ENCODE measurements around the gene GABRB1.
"Not testable (repeated sequence)": the region's sequence is repeated elsewhere in the genome, so short reads cannot be mapped to it uniquely, and the experiment has no call there.

Gene GABRB1

GRCh38 chr4:47349326-47349725 lies 318.0 kb downstream of the GABRB1 start:
- no peaks in the 10 kb centered on the region for H3K4me1 ChIP-seq (ENCODE audit: control insufficient read depth, insufficient read depth, low read length)
- no peaks in the 10 kb centered on the region for H3K36me3 ChIP-seq (ENCODE audit: control insufficient read depth, insufficient read depth, low read length)
- no peak overlapping the region for H3K4me3 ChIP-seq (ENCODE audit: low read depth, low read length)
- H3K27ac ChIP-seq (ENCODE audit: low read depth, low read length): no peak overlapping the region
- H3K9me3 ChIP-seq (ENCODE audit: control insufficient read depth, insufficient read depth, low read depth, low read length): no peaks in the 10 kb centered on the region
- no peak overlapping the region for H3K9ac ChIP-seq (ENCODE audit: low read length)
- H3K27me3 ChIP-seq (ENCODE audit: control insufficient read depth, insufficient read depth, low read length): no peaks in the 10 kb centered on the region

GRCh38 chr4:47355568-47355967 lies 324.2 kb downstream of the GABRB1 start:
- Histone ChIP-seq H3K27ac (ENCODE audit: low read depth, low read length) (no peak overlapping the region), H3K9me3 (ENCODE audit: control insufficient read depth, insufficient read depth, low read depth, low read length) (no peaks in the 10 kb centered on the region), H3K9ac (ENCODE audit: low read length) (no peak overlapping the region), H3K4me1 (ENCODE audit: control insufficient read depth, insufficient read depth, low read length) (no peaks in the 10 kb centered on the region), H3K36me3 (ENCODE audit: control insufficient read depth, insufficient read depth, low read length) (no peaks in the 10 kb centered on the region), H3K4me3 (ENCODE audit: low read depth, low read length) (no peak overlapping the region), H3K27me3 (ENCODE audit: control insufficient read depth, insufficient read depth, low read length) (no peaks in the 10 kb centered on the region)

GRCh38 chr4:47359891-47360290 lies 328.5 kb downstream of the GABRB1 start:
- no peak overlapping the region for H3K9ac ChIP-seq (ENCODE audit: low read length)
- H3K27me3 ChIP-seq (ENCODE audit: control insufficient read depth, insufficient read depth, low read length): no peaks in the 10 kb centered on the region
- no peaks in the 10 kb centered on the region for H3K9me3 ChIP-seq (ENCODE audit: control insufficient read depth, insufficient read depth, low read depth, low read length)
- H3K36me3 ChIP-seq (ENCODE audit: control insufficient read depth, insufficient read depth, low read length): no peaks in the 10 kb centered on the region
- no peak overlapping the region for H3K27ac ChIP-seq (ENCODE audit: low read depth, low read length)
- H3K4me1 ChIP-seq (ENCODE audit: control insufficient read depth, insufficient read depth, low read length): no peaks in the 10 kb centered on the region
- no peak overlapping the region for H3K4me3 ChIP-seq (ENCODE audit: low read depth, low read length)

DNA sequence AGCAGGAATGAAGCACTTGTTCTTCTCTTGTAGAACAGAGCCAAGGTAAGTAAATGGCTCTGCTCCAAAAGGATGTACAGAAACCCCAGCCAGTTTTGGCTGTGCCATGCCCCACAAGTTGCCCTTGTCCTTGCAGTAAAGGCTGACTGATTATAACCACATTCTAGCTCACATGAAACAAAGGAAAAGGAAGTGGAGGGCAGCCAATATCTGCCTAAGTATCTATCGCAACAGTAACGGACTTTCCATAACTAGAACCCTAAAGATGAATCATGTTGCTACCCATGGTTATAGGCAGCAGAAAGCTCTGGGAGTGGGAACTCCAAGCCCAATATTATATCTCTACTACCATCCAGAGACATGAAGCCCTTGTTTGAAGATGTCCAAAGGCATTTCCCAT lies 336.4 kb downstream of the GABRB1 start:
- H3K9me3 ChIP-seq (ENCODE audit: control insufficient read depth, insufficient read depth, low read depth, low read length): 0 out of 2 replicates have a peak, but pooled peaks cover 2% of the 10 kb centered on the region
- no peak overlapping the region for H3K4me3 ChIP-seq (ENCODE audit: low read depth, low read length)
- H3K27ac ChIP-seq (ENCODE audit: low read depth, low read length): no peak overlapping the region
- H3K27me3 ChIP-seq (ENCODE audit: control insufficient read depth, insufficient read depth, low read length): no peaks in the 10 kb centered on the region
- no peaks in the 10 kb centered on the region for H3K36me3 ChIP-seq (ENCODE audit: control insufficient read depth, insufficient read depth, low read length)
- no peak overlapping the region for H3K9ac ChIP-seq (ENCODE audit: low read length)
- H3K4me1 ChIP-seq (ENCODE audit: control insufficient read depth, insufficient read depth, low read length): no peaks in the 10 kb centered on the region

- Histone ChIP-seq H3K27me3 (ENCODE audit: control insufficient read depth, insufficient read depth, low read length) (no peaks in the 10 kb centered on the region), H3K4me1 (ENCODE audit: control insufficient read depth, insufficient read depth, low read length) (no peaks in the 10 kb centered on the region), H3K9ac (ENCODE audit: low read length) (no peak overlapping the region), H3K9me3 (ENCODE audit: control insufficient read depth, insufficient read depth, low read depth, low read length) (0 out of 2 replicates have a peak, but pooled peaks cover 2% of the 10 kb centered on the region), H3K36me3 (ENCODE audit: control insufficient read depth, insufficient read depth, low read length) (no peaks in the 10 kb centered on the region), H3K4me3 (ENCODE audit: low read depth, low read length) (no peak overlapping the region), H3K27ac (ENCODE audit: low read depth, low read length) (no peak overlapping the region)
These were observed 336.8 kb downstream of the GABRB1 start for GRCh38 chr4:47368211-47368610.

- Histone ChIP-seq H3K27me3 (ENCODE audit: control insufficient read depth, insufficient read depth, low read length) (no peaks in the 10 kb centered on the region), H3K9me3 (ENCODE audit: control insufficient read depth, insufficient read depth, low read depth, low read length) (0 out of 2 replicates have a peak, but pooled peaks cover 2% of the 10 kb centered on the region), H3K4me1 (ENCODE audit: control insufficient read depth, insufficient read depth, low read length) (no peaks in the 10 kb centered on the region), H3K9ac (ENCODE audit: low read length) (no peak overlapping the region), H3K27ac (ENCODE audit: low read depth, low read length) (no peak overlapping the region), H3K4me3 (ENCODE audit: low read depth, low read length) (no peak overlapping the region), H3K36me3 (ENCODE audit: control insufficient read depth, insufficient read depth, low read length) (no peaks in the 10 kb centered on the region)
These were observed 341.2 kb downstream of the GABRB1 start for GRCh38 chr4:47372561-47372960.

DNA sequence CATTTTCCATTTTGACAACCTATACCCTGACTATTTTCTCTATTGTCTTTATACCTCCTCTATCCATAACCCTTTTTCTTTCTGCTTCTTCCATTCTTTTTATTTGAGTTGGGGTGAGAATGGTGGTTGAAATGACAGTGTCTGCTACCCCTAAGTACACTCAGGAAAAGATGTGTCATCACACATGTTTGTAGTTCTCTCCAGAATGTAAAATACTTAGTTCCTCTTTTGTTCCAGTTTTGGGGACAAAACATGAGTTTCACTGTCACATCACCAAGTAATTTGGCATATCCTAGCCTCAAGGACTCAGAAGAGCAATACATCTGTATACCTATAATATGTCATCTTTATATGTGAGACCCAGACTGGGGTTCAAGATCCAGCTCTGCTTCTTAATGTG lies 341.8 kb downstream of the GABRB1 start:
- Histone ChIP-seq H3K36me3 (ENCODE audit: control insufficient read depth, insufficient read depth, low read length) (no peaks in the 10 kb centered on the region), H3K27me3 (ENCODE audit: control insufficient read depth, insufficient read depth, low read length) (no peaks in the 10 kb centered on the region), H3K9ac (ENCODE audit: low read length) (no peak overlapping the region), H3K9me3 (ENCODE audit: control insufficient read depth, insufficient read depth, low read depth, low read length) (0 out of 2 replicates have a peak, but pooled peaks cover 2% of the 10 kb centered on the region), H3K27ac (ENCODE audit: low read depth, low read length) (no peak overlapping the region), H3K4me1 (ENCODE audit: control insufficient read depth, insufficient read depth, low read length) (no peaks in the 10 kb centered on the region), H3K4me3 (ENCODE audit: low read depth, low read length) (no peak overlapping the region)

GRCh38 chr4:47373709-47374108 lies 342.3 kb downstream of the GABRB1 start:
- H3K4me3 ChIP-seq (ENCODE audit: low read depth, low read length): no peak overlapping the region
- no peak overlapping the region for H3K27ac ChIP-seq (ENCODE audit: low read depth, low read length)
- no peaks in the 10 kb centered on the region for H3K4me1 ChIP-seq (ENCODE audit: control insufficient read depth, insufficient read depth, low read length)

GRCh38 chr4:47374477-47374876 lies 343.1 kb downstream of the GABRB1 start:
- H3K9ac ChIP-seq (ENCODE audit: low read length): no peak overlapping the region
- no peaks in the 10 kb centered on the region for H3K27me3 ChIP-seq (ENCODE audit: control insufficient read depth, insufficient read depth, low read length)
- H3K36me3 ChIP-seq (ENCODE audit: control insufficient read depth, insufficient read depth, low read length): no peaks in the 10 kb centered on the region
- H3K4me3 ChIP-seq (ENCODE audit: low read depth, low read length): no peak overlapping the region
- H3K9me3 ChIP-seq (ENCODE audit: control insufficient read depth, insufficient read depth, low read depth, low read length): 0 out of 2 replicates have a peak, but pooled peaks cover 2% of the 10 kb centered on the region
- no peak overlapping the region for H3K27ac ChIP-seq (ENCODE audit: low read depth, low read length)
- H3K4me1 ChIP-seq (ENCODE audit: control insufficient read depth, insufficient read depth, low read length): no peaks in the 10 kb centered on the region

More at GRCh38 chr4:47373709-47374108, 342.3 kb downstream of the GABRB1 start:
- Histone ChIP-seq H3K36me3 (ENCODE audit: control insufficient read depth, insufficient read depth, low read length) (no peaks in the 10 kb centered on the region), H3K9ac (ENCODE audit: low read length) (no peak overlapping the region), H3K9me3 (ENCODE audit: control insufficient read depth, insufficient read depth, low read depth, low read length) (0 out of 2 replicates have a peak, but pooled peaks cover 2% of the 10 kb centered on the region), H3K27me3 (ENCODE audit: control insufficient read depth, insufficient read depth, low read length) (no peaks in the 10 kb centered on the region)

DNA sequence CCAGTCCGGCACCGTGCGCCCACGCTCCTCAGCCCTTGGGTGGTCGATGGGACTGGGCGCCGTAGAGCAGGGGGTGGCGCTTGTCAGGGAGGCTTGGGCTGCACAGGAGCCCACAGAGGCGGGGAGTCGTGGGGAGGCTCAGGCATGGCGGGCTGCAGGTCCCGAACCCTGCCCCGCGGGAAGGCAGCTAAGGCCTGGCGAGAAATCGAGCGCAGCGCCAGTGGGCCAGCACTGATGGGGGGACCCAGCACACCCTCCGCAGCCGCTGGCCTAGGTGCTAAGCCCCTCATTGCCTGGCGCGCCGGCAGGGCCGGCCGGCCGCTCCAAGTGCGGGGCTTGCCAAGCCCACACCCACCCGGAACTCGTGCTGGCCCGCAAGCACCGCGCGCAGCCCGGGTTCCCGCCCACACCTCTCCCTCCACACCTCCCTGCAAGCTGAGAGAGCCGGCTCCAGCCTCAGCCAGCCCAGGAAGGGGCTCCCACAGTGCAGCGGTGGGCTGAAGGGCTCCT lies 346.7 kb downstream of the GABRB1 start:
- H3K4me1 ChIP-seq (ENCODE audit: control insufficient read depth, insufficient read depth, low read length); H3K9me3 ChIP-seq (ENCODE audit: control insufficient read depth, insufficient read depth, low read depth, low read length); H3K27ac ChIP-seq (ENCODE audit: low read depth, low read length); H3K4me3 ChIP-seq (ENCODE audit: low read depth, low read length); H3K9ac ChIP-seq (ENCODE audit: low read length); H3K27me3 ChIP-seq (ENCODE audit: control insufficient read depth, insufficient read depth, low read length); H3K36me3 ChIP-seq (ENCODE audit: control insufficient read depth, insufficient read depth, low read length): not testable (repeated sequence)

DNA sequence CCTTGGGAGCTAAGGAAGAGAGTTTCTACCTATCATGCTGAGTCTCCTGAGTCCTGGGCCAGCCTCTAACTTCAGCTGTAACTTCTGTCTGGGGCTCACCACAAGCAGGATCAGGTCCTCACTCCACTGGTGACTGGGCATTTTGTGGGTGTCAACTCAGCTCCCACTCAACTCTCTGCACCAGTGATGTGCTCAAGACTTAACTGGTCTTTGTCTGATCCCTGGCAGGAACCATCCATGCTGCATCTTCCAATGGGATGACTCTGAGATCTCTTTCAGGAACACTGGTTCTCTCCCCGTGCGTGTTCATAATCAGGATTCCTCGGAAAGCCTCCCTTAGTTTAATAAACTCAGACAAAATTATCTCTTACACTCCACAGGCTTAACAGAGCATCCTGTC lies 349.8 kb downstream of the GABRB1 start:
- Histone ChIP-seq H3K9ac (ENCODE audit: low read length) (no peak overlapping the region), H3K9me3 (ENCODE audit: control insufficient read depth, insufficient read depth, low read depth, low read length) (no peaks in the 10 kb centered on the region), H3K27me3 (ENCODE audit: control insufficient read depth, insufficient read depth, low read length) (no peaks in the 10 kb centered on the region), H3K4me1 (ENCODE audit: control insufficient read depth, insufficient read depth, low read length) (no peaks in the 10 kb centered on the region), H3K27ac (ENCODE audit: low read depth, low read length) (no peak overlapping the region), H3K4me3 (ENCODE audit: low read depth, low read length) (no peak overlapping the region), H3K36me3 (ENCODE audit: control insufficient read depth, insufficient read depth, low read length) (no peaks in the 10 kb centered on the region)
